HEK293T (cell line): Measurements from ENCODE around the gene DENR.
"Not testable (repeated sequence)": the region's sequence is repeated elsewhere in the genome, so short reads cannot be mapped to it uniquely, and the experiment has no call there.

Experiments used
- BHLHE40 ChIP-seq: fragments of 450-650 bp; IDR thresholded peaks from 2 replicates; pipeline ENCODE4 v1.6.1; 2016; ENCODE audit warnings: mild to moderate bottlenecking, moderate library complexity, borderline replicate concordance
- FOXA1 ChIP-seq: fragments of 450-650 bp; IDR thresholded peaks from 2 replicates; pipeline ENCODE4 v1.6.1; 2016; ENCODE audit warnings: mild to moderate bottlenecking
- FOXK2 ChIP-seq: fragments of 450-650 bp; IDR thresholded peaks from 2 replicates; pipeline ENCODE4 v1.6.1; 2016; ENCODE audit warnings: mild to moderate bottlenecking
- FOXM1 ChIP-seq: fragments of 450-650 bp; IDR thresholded peaks from 2 replicates; pipeline ENCODE4 v1.6.1; 2017; ENCODE audit warnings: mild to moderate bottlenecking, borderline replicate concordance
- TARDBP ChIP-seq: fragments of 450-650 bp; IDR thresholded peaks from 2 replicates; pipeline ENCODE4 v1.6.1; 2016

GRCh38 chr12:122713491-122714188 is 39.0 kb upstream of the DENR start:
- not testable (repeated sequence) for TF ChIP-seq FOXM1, FOXK2, TARDBP, BHLHE40, FOXA1
